CD4-positive, alpha-beta T cell (primary cell): ENCODE measurements around the gene CSNK2B. TPM values are rescaled to one million over a fixed set of nuclear protein-coding genes. Genes with fewer than 3 reads are reported as not detected.
A peak's percentile ranks its signal among the peaks of the same experiment; 100 is the strongest.

Source experiments
- ATAC-seq: fragments of 200-7000 bp; cut with Tn5 transposase; one replicate; pipeline ENCODE4 v1.10.0; 2022; ENCODE audit warnings: mild to moderate bottlenecking; ENCODE audit not compliant: poor library complexity
- CTCF ChIA-PET: fragments of 350-600 bp; sonication (Branson Sonifier 250); formaldehyde crosslinking; loops from one replicate; lab custom pipeline; 2021; ENCODE audit warnings: antibody characterized with exemption, inconsistent platforms; lab: Charles Lee
- POLR2A ChIA-PET: fragments of 350-600 bp; sonication (Branson Sonifier 250); formaldehyde crosslinking; loops from one replicate; lab custom pipeline; 2021; ENCODE audit warnings: antibody characterized with exemption, inconsistent platforms; lab: Charles Lee
- DNase-seq, 14 experiments: peaks; one replicate each; pipeline ENCODE4 v3.0.0-alpha.2; 2013 to 2020; ENCODE audit warnings: mixed read lengths in 2 of 14
- H3K27ac ChIP-seq, 2 donors: one replicate each; pipeline versions ENCODE4 v1.5.1 to v1.7.0; 2013; ENCODE audit warnings: low read length in 2 of 2, low read depth in 1 of 2, mild to moderate bottlenecking in 1 of 2
- H3K27me3 ChIP-seq, 2 experiments: 1 replicate in 1 of 2; 2 replicates in 1 of 2; pipeline versions ENCODE4 v1.6.1 to v1.7.0; 2013; ENCODE audit warnings: low read length in 2 of 2, control low read depth in 1 of 2, mild to moderate bottlenecking in 1 of 2, moderate library complexity in 1 of 2; ENCODE audit not compliant: insufficient read depth in 2 of 2, control insufficient read depth in 1 of 2
- H3K36me3 ChIP-seq: one replicate; pipeline ENCODE4 v1.6.1; 2013; ENCODE audit warnings: low read length, control low read depth; ENCODE audit not compliant: insufficient read depth
- H3K4me1 ChIP-seq: one replicate; pipeline ENCODE4 v1.6.1; 2013; ENCODE audit warnings: low read length, control low read depth; ENCODE audit not compliant: insufficient read depth
- H3K4me3 ChIP-seq: one replicate; pipeline ENCODE4 v1.5.1; 2013; ENCODE audit warnings: mild to moderate bottlenecking, low read length, moderate library complexity
- H3K9me3 ChIP-seq, 2 experiments: 1 replicate in 1 of 2; 2 replicates in 1 of 2; pipeline versions ENCODE4 v1.6.1 to v1.7.0; 2013; ENCODE audit warnings: low read length in 2 of 2, mild to moderate bottlenecking in 2 of 2, control low read depth in 1 of 2, moderate library complexity in 1 of 2; ENCODE audit not compliant: control insufficient read depth in 1 of 2, insufficient read depth in 1 of 2
- H3K27ac Mint-ChIP-seq: one replicate; pipeline ENCODE4 v1.8.0; 2020; ENCODE audit warnings: mixed read lengths
- H3K27me3 Mint-ChIP-seq: one replicate; pipeline ENCODE4 v1.8.0; 2021; ENCODE audit warnings: mixed read lengths
- H3K36me3 Mint-ChIP-seq: one replicate; pipeline ENCODE4 v1.8.0; 2021; ENCODE audit warnings: low read depth, mixed read lengths
- H3K4me1 Mint-ChIP-seq: one replicate; pipeline ENCODE4 v1.8.0; 2021; ENCODE audit warnings: low read depth, mixed read lengths
- H3K4me3 Mint-ChIP-seq: one replicate; pipeline ENCODE4 v1.8.0; 2020; ENCODE audit warnings: mild to moderate bottlenecking, mixed read lengths
- H3K9me3 Mint-ChIP-seq: one replicate; pipeline ENCODE4 v1.8.0; 2020; ENCODE audit warnings: mixed read lengths
- intact Hi-C, 2 experiments: fragments of 100-400 bp; cut with DNase I in 1 of 2; cut with micrococcal nuclease in 1 of 2; formaldehyde crosslinking; loops; one replicate each; pipeline versions ENCODE4 v1.15.1 to v1.9.0; 2023 to 2025; cut with DNase I, micrococcal nuclease
- total RNA-seq, 174 experiments: library from RNA in 2 of 174; stranded (reverse) in 2 of 174; gene quantifications; one replicate each; pipeline ENCODE4 v1.2.3 and lab custom pipeline; 2021 to 2026
- TF ChIP-seq, protein P1 (sequence below): fragments of 200-600 bp; IDR thresholded peaks from one replicate; pipeline ENCODE4 v1.8.0; 2022; ENCODE audit warnings: antibody characterized with exemption, mild to moderate bottlenecking

Gene CSNK2B
- total RNA-seq, 2 experiments from 2014 or later, result 88.0 to 92.6 TPM

DNA sequence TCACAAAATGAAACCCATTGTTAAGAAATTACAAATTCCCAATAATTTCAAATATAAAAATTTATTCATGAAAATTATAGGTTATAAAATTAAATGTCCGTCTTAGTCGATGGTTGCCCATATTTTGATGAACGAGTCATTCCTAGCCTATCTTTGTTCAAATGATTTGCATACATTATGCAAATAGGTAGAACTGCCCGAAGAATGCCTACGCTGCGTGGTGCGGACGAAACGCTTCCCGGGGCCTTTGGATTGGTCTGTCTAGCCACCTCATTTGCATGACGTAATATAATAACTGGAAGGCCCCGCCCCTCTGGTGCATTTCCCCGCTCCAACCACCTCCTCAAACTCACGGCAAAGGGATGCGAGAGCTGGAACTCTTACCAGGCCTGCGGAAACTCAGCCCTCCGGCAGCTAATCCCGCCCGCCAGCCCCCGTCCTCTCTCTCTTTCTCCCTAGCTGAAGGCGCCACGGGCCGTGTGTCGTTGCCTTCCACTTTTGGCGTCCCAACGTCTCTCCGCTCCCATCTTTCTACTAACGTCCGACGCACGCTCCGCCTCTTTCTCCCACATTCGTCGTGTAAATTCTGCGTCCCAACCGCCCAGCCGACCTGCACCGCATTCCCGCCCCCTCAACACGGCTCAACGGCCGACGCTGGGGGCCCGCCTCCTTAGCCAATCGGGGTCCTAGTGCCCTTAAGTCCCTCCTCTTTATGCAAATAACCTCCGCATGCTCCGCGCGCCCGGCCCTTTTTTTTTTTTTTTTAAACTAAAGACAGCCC, 45.9 kb upstream of the CSNK2B start:
- DNase-seq (peak; percentile 86 to 99 (median 95)), ATAC-seq (peak; percentile 79)
- peaks cover 26% of the 10 kb centered on the region for H3K36me3 ChIP-seq
- CTCF ChIA-PET, result interaction anchor here (0.9 to 1.0 kb wide), 2 partner anchors 21 to 69 kb away, joined by 4 read pairs; no protein-coding TSS in a partner anchor
- H3K4me3 ChIP-seq, result peak overlapping the region; percentile 74
- peak overlapping the region; percentile 97 to 99 for H3K27ac ChIP-seq
- TF ChIP-seq, protein P1, sequence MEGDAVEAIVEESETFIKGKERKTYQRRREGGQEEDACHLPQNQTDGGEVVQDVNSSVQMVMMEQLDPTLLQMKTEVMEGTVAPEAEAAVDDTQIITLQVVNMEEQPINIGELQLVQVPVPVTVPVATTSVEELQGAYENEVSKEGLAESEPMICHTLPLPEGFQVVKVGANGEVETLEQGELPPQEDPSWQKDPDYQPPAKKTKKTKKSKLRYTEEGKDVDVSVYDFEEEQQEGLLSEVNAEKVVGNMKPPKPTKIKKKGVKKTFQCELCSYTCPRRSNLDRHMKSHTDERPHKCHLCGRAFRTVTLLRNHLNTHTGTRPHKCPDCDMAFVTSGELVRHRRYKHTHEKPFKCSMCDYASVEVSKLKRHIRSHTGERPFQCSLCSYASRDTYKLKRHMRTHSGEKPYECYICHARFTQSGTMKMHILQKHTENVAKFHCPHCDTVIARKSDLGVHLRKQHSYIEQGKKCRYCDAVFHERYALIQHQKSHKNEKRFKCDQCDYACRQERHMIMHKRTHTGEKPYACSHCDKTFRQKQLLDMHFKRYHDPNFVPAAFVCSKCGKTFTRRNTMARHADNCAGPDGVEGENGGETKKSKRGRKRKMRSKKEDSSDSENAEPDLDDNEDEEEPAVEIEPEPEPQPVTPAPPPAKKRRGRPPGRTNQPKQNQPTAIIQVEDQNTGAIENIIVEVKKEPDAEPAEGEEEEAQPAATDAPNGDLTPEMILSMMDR, result no peak
- H3K9me3 ChIP-seq, result no peaks in the 10 kb centered on the region
- H3K4me1 Mint-ChIP-seq, result peaks cover 52% of the 10 kb centered on the region
- H3K27ac Mint-ChIP-seq, result peak overlapping the region; percentile 92
- no peaks in the 10 kb centered on the region for H3K27me3 ChIP-seq
- H3K4me3 Mint-ChIP-seq, result peak overlapping the region; percentile 92
- no peaks in the 10 kb centered on the region for H3K27me3 Mint-ChIP-seq
- peaks cover 46% of the 10 kb centered on the region for H3K4me1 ChIP-seq
- no peaks in the 10 kb centered on the region for H3K9me3 Mint-ChIP-seq
- H3K36me3 Mint-ChIP-seq, result peaks cover 39% of the 10 kb centered on the region
- intact Hi-C loops, result loop anchor here (1.0 to 2.0 kb wide), 5 partner anchors 32 to 73 kb away; partner anchors contain the start of genes BAG6 (in 2 of the 2), ATP6V1G2 (in 1 of the 2), C6orf47 (in 1 of the 2) and GPANK1 (in 1 of the 2)
- POLR2A ChIA-PET, result interaction anchor here (0.6 to 4.9 kb wide), 16 partner anchors 26 to 1351 kb away, joined by 3 to 46 read pairs (median 4); partner anchors contain the start of genes ABHD16A, BAG6, C6orf47 and DDX39B

DNA sequence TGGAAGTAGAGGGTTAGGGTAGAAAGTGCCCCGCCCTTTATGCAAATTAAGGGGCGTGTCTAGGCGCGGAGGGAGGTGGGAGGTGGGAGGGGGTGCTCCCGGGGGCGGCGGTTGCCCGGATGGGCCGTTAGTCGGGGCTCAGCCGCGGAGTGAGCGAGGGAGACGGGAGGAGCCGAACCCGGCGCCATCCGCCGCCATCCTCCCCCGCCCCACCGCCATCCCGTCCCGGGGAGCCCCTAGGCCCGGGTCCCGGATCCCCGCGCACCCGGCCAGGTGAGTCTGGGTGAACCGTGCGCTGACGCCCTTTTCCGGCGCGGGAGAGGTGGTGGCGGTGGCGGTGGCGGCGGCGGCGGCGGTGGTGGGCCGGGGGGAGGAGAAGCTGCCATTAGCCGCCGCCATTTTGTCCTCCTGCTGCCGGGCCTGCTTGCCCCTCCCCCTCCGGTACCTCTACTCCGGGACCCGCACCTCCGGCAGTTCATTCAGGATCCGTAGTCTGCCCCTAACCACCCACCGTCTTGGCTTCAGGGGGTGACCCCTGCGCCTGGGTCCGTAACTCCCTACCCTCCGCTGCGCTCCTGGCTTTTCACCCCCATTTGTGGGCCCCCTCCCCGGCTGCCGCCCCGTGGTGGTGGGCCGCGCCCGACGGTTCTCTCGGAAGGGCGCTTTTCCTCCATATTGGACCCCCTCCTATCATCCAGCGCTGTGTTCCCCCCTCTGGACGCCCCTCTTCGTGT, 45.1 kb upstream of the CSNK2B start, which contains the start of gene PRRC2A:
TSS of gene PRRC2A (plus strand) at position 130 of the 734 bp plus-strand sequence. CDS start 2,075 bp downstream, outside the sequence.
- peak within 1 kb of the TSS; percentile 92 for H3K27ac Mint-ChIP-seq
- no peaks in the 10 kb centered on the region for H3K9me3 Mint-ChIP-seq
- peak within 1 kb of the TSS; percentile 93 for H3K4me3 Mint-ChIP-seq
- no peaks in the 10 kb centered on the region for H3K9me3 ChIP-seq
- H3K27ac ChIP-seq, result peak within 1 kb of the TSS; percentile 97 to 99
- H3K4me3 ChIP-seq, result peak within 1 kb of the TSS; percentile 74
- intact Hi-C loops, result loop anchor here (1.0 to 2.0 kb wide), 5 partner anchors 32 to 74 kb away; partner anchors contain the start of genes BAG6 (in 2 of the 2), ATP6V1G2 (in 1 of the 2), C6orf47 (in 1 of the 2) and GPANK1 (in 1 of the 2)
- POLR2A ChIA-PET, result interaction anchor here (0.6 to 4.9 kb wide), 17 partner anchors 26 to 1351 kb away, joined by 3 to 46 read pairs (median 4); partner anchors contain the start of genes ABHD16A, BAG6, C6orf47 and DDX39B
- CTCF ChIA-PET, result interaction anchor here (0.9 to 1.0 kb wide), 2 partner anchors 22 to 70 kb away, joined by 4 read pairs; no protein-coding TSS in a partner anchor
- no peaks in the 10 kb centered on the region for H3K27me3 Mint-ChIP-seq
- peak in 10 of 14 experiments; percentile 71 to 96 (median 86) for DNase-seq
- H3K4me1 Mint-ChIP-seq, result peaks cover 44% of the 10 kb centered on the region
- ATAC-seq, result peak; percentile 20
- TF ChIP-seq, protein P1, result no peak
- peaks cover 34% of the 10 kb centered on the region for H3K36me3 ChIP-seq
- H3K36me3 Mint-ChIP-seq, result peaks cover 46% of the 10 kb centered on the region
- H3K27me3 ChIP-seq, result no peaks in the 10 kb centered on the region
- H3K4me1 ChIP-seq, result peaks cover 38% of the 10 kb centered on the region
